Progenitor cell of endocrine pancreas (in vitro differentiated cells): Measurements from ENCODE around the gene CDH18. TPM values are rescaled to one million over a fixed set of nuclear protein-coding genes. Genes with fewer than 3 reads are reported as not detected.

Experiments
- DNase-seq: peaks from one replicate; pipeline ENCODE4 v3.0.0; 2021; ENCODE audit warnings: low spot score; ENCODE audit not compliant: unreplicated experiment
- H3K27ac Mint-ChIP-seq: 2 replicates; pipeline ENCODE4 v1.8.0; 2021; ENCODE audit warnings: mild to moderate bottlenecking, moderate library complexity, mixed read lengths
- H3K27me3 Mint-ChIP-seq: 2 replicates; pipeline ENCODE4 v1.8.0; 2021; ENCODE audit warnings: mixed read lengths
- H3K36me3 Mint-ChIP-seq: 2 replicates; pipeline ENCODE4 v1.8.0; 2022; ENCODE audit warnings: mixed read lengths; ENCODE audit not compliant: insufficient read depth
- H3K4me1 Mint-ChIP-seq: 2 replicates; pipeline ENCODE4 v1.8.0; 2021; ENCODE audit warnings: low read depth, mixed read lengths
- H3K4me3 Mint-ChIP-seq: 2 replicates; pipeline ENCODE4 v1.8.0; 2021; ENCODE audit warnings: low read depth, mild to moderate bottlenecking, moderate library complexity, mixed read lengths
- H3K9me3 Mint-ChIP-seq: 2 replicates; pipeline ENCODE4 v1.8.0; 2021; ENCODE audit warnings: low read depth, mixed read lengths
- CTCF ChIP-seq: fragments of 200-600 bp; sonication (generic); IDR thresholded peaks from one replicate; pipeline ENCODE4 v1.5.0; 2021; ENCODE audit warnings: antibody characterized with exemption, mild to moderate bottlenecking; ENCODE audit not compliant: unreplicated experiment
- total RNA-seq: library from RNA; stranded (reverse); gene quantifications from 2 replicates; pipeline ENCODE4 v1.2.1, GENCODE V29; 2021

Gene CDH18
- total RNA-seq, 1 donor from 2014 or later: 1.9 TPM

GRCh38 chr5:19904766-19905165 lies 83.2 kb downstream of the CDH18 start:
- Mint-ChIP-seq H3K27me3 (peaks cover 4% of the 10 kb centered on the region), H3K36me3 (no peaks in the 10 kb centered on the region), H3K4me1 (no peaks in the 10 kb centered on the region), H3K27ac (no peak overlapping the region), H3K4me3 (no peak overlapping the region), H3K9me3 (no peaks in the 10 kb centered on the region)
- TF ChIP-seq CTCF: no peak
- no peak for DNase-seq

- no peak for TF ChIP-seq CTCF
- Mint-ChIP-seq H3K27me3 (peaks cover 4% of the 10 kb centered on the region), H3K4me3 (no peak overlapping the region), H3K4me1 (no peaks in the 10 kb centered on the region), H3K36me3 (no peaks in the 10 kb centered on the region), H3K9me3 (no peaks in the 10 kb centered on the region), H3K27ac (no peak overlapping the region)
- DNase-seq: no peak
Observed at GRCh38 chr5:19903611-19904010, 84.4 kb downstream of the CDH18 start.

- Mint-ChIP-seq H3K4me1 (no peaks in the 10 kb centered on the region), H3K27me3 (peaks cover 4% of the 10 kb centered on the region), H3K36me3 (no peaks in the 10 kb centered on the region), H3K4me3 (no peak overlapping the region), H3K27ac (no peak overlapping the region), H3K9me3 (no peaks in the 10 kb centered on the region)
- no peak for DNase-seq
- no peak for TF ChIP-seq CTCF
Observed at GRCh38 chr5:19902316-19902934, 85.6 kb downstream of the CDH18 start.

- Mint-ChIP-seq H3K27ac (no peak overlapping the region), H3K36me3 (no peaks in the 10 kb centered on the region), H3K4me3 (no peak overlapping the region)
Observed at GRCh38 chr5:19900269-19900668, 87.7 kb downstream of the CDH18 start.

GRCh38 chr5:19891658-19892057 lies 96.3 kb downstream of the CDH18 start:
- H3K4me3 Mint-ChIP-seq: no peak overlapping the region
- no peak overlapping the region for H3K27ac Mint-ChIP-seq
- DNase-seq: no peak
- no peak for TF ChIP-seq CTCF
- no peaks in the 10 kb centered on the region for H3K27me3 Mint-ChIP-seq
- H3K4me1 Mint-ChIP-seq: peaks cover 21% of the 10 kb centered on the region
- H3K9me3 Mint-ChIP-seq: no peaks in the 10 kb centered on the region
- peaks cover 1% of the 10 kb centered on the region for H3K36me3 Mint-ChIP-seq

More at GRCh38 chr5:19900269-19900668, 87.7 kb downstream of the CDH18 start:
- Mint-ChIP-seq H3K27me3 (peaks cover 4% of the 10 kb centered on the region), H3K9me3 (no peaks in the 10 kb centered on the region), H3K4me1 (peaks cover 6% of the 10 kb centered on the region)
- no peak for TF ChIP-seq CTCF
- DNase-seq: no peak
